CD4-positive, alpha-beta T cell (primary cell): ENCODE results near the gene MUSTN1. TPM values are rescaled to one million over a fixed set of nuclear protein-coding genes. Genes with fewer than 3 reads are reported as not detected.

Experiments
- ATAC-seq: fragments of 200-7000 bp; cut with Tn5 transposase; one replicate; pipeline ENCODE4 v1.10.0; 2022; ENCODE audit warnings: mild to moderate bottlenecking; ENCODE audit not compliant: poor library complexity
- CTCF ChIA-PET: fragments of 350-600 bp; sonication (Branson Sonifier 250); formaldehyde crosslinking; loops from one replicate; lab custom pipeline; 2021; ENCODE audit warnings: antibody characterized with exemption, inconsistent platforms; lab: Charles Lee
- POLR2A ChIA-PET: fragments of 350-600 bp; sonication (Branson Sonifier 250); formaldehyde crosslinking; loops from one replicate; lab custom pipeline; 2021; ENCODE audit warnings: antibody characterized with exemption, inconsistent platforms; lab: Charles Lee
- DNase-seq, 14 experiments: peaks; one replicate each; pipeline ENCODE4 v3.0.0-alpha.2; 2013 to 2020; ENCODE audit warnings: mixed read lengths in 2 of 14
- H3K27ac ChIP-seq, 2 donors: one replicate each; pipeline versions ENCODE4 v1.5.1 to v1.7.0; 2013; ENCODE audit warnings: low read length in 2 of 2, low read depth in 1 of 2, mild to moderate bottlenecking in 1 of 2
- H3K27me3 ChIP-seq, 2 experiments: 1 replicate in 1 of 2; 2 replicates in 1 of 2; pipeline versions ENCODE4 v1.6.1 to v1.7.0; 2013; ENCODE audit warnings: low read length in 2 of 2, control low read depth in 1 of 2, mild to moderate bottlenecking in 1 of 2, moderate library complexity in 1 of 2; ENCODE audit not compliant: insufficient read depth in 2 of 2, control insufficient read depth in 1 of 2
- H3K36me3 ChIP-seq: one replicate; pipeline ENCODE4 v1.6.1; 2013; ENCODE audit warnings: low read length, control low read depth; ENCODE audit not compliant: insufficient read depth
- H3K4me1 ChIP-seq: one replicate; pipeline ENCODE4 v1.6.1; 2013; ENCODE audit warnings: low read length, control low read depth; ENCODE audit not compliant: insufficient read depth
- H3K4me3 ChIP-seq: one replicate; pipeline ENCODE4 v1.5.1; 2013; ENCODE audit warnings: mild to moderate bottlenecking, low read length, moderate library complexity
- H3K9me3 ChIP-seq, 2 experiments: 1 replicate in 1 of 2; 2 replicates in 1 of 2; pipeline versions ENCODE4 v1.6.1 to v1.7.0; 2013; ENCODE audit warnings: low read length in 2 of 2, mild to moderate bottlenecking in 2 of 2, control low read depth in 1 of 2, moderate library complexity in 1 of 2; ENCODE audit not compliant: control insufficient read depth in 1 of 2, insufficient read depth in 1 of 2
- H3K27ac Mint-ChIP-seq: one replicate; pipeline ENCODE4 v1.8.0; 2020; ENCODE audit warnings: mixed read lengths
- H3K27me3 Mint-ChIP-seq: one replicate; pipeline ENCODE4 v1.8.0; 2021; ENCODE audit warnings: mixed read lengths
- H3K36me3 Mint-ChIP-seq: one replicate; pipeline ENCODE4 v1.8.0; 2021; ENCODE audit warnings: low read depth, mixed read lengths
- H3K4me1 Mint-ChIP-seq: one replicate; pipeline ENCODE4 v1.8.0; 2021; ENCODE audit warnings: low read depth, mixed read lengths
- H3K4me3 Mint-ChIP-seq: one replicate; pipeline ENCODE4 v1.8.0; 2020; ENCODE audit warnings: mild to moderate bottlenecking, mixed read lengths
- H3K9me3 Mint-ChIP-seq: one replicate; pipeline ENCODE4 v1.8.0; 2020; ENCODE audit warnings: mixed read lengths
- intact Hi-C, 2 experiments: fragments of 100-400 bp; cut with DNase I in 1 of 2; cut with micrococcal nuclease in 1 of 2; formaldehyde crosslinking; loops; one replicate each; pipeline versions ENCODE4 v1.15.1 to v1.9.0; 2023 to 2025; cut with DNase I, micrococcal nuclease
- total RNA-seq, 174 experiments: library from RNA in 2 of 174; stranded (reverse) in 2 of 174; gene quantifications; one replicate each; pipeline ENCODE4 v1.2.3 and lab custom pipeline; 2021 to 2026
- TF ChIP-seq, protein P1 (sequence below): fragments of 200-600 bp; IDR thresholded peaks from one replicate; pipeline ENCODE4 v1.8.0; 2022; ENCODE audit warnings: antibody characterized with exemption, mild to moderate bottlenecking

MUSTN1 gene
- total RNA-seq, 2 experiments from 2014 or later, result 10.7 to 11.3 TPM

DNA sequence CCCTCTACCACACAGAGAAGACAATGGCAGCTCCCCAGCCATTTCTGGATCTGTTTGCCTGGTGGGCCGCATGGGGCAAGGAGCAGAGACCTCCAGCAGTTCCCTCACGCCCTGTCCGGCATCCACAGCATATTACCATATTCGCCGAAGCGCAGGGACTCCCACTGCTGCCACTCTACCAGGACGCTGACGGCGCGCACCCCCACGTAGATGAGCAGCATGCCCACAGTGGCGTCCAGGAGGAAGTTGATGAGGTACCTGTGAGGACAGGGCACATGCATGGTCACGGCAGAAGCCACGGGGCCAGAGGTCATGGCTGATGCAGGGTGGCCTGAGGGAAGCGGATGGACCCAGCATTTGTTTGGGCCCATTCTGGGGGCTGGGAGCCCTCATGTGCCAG is 14.8 kb upstream of the MUSTN1 start:
- H3K27me3 Mint-ChIP-seq, result no peaks in the 10 kb centered on the region
- H3K27ac ChIP-seq, result no peak overlapping the region
- H3K4me1 ChIP-seq, result no peaks in the 10 kb centered on the region
- TF ChIP-seq, protein P1, sequence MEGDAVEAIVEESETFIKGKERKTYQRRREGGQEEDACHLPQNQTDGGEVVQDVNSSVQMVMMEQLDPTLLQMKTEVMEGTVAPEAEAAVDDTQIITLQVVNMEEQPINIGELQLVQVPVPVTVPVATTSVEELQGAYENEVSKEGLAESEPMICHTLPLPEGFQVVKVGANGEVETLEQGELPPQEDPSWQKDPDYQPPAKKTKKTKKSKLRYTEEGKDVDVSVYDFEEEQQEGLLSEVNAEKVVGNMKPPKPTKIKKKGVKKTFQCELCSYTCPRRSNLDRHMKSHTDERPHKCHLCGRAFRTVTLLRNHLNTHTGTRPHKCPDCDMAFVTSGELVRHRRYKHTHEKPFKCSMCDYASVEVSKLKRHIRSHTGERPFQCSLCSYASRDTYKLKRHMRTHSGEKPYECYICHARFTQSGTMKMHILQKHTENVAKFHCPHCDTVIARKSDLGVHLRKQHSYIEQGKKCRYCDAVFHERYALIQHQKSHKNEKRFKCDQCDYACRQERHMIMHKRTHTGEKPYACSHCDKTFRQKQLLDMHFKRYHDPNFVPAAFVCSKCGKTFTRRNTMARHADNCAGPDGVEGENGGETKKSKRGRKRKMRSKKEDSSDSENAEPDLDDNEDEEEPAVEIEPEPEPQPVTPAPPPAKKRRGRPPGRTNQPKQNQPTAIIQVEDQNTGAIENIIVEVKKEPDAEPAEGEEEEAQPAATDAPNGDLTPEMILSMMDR, result no peak
- peaks cover 64% of the 10 kb centered on the region for H3K36me3 ChIP-seq
- H3K27me3 ChIP-seq, result no peaks in the 10 kb centered on the region
- POLR2A ChIA-PET, result no interaction called here
- intact Hi-C loops, result loop anchor here (5.0 kb wide), 2 partner anchors 138 to 348 kb away; no protein-coding TSS in a partner anchor
- H3K36me3 Mint-ChIP-seq, result peaks cover 63% of the 10 kb centered on the region
- peaks cover 6% of the 10 kb centered on the region for H3K4me1 Mint-ChIP-seq
- H3K9me3 Mint-ChIP-seq, result no peaks in the 10 kb centered on the region
- DNase-seq (no peak), ATAC-seq (no peak)
- no peaks in the 10 kb centered on the region for H3K9me3 ChIP-seq
- no peak overlapping the region for H3K27ac Mint-ChIP-seq
- no peak overlapping the region for H3K4me3 ChIP-seq
- CTCF ChIA-PET, result no interaction called here
- H3K4me3 Mint-ChIP-seq, result no peak overlapping the region

DNA sequence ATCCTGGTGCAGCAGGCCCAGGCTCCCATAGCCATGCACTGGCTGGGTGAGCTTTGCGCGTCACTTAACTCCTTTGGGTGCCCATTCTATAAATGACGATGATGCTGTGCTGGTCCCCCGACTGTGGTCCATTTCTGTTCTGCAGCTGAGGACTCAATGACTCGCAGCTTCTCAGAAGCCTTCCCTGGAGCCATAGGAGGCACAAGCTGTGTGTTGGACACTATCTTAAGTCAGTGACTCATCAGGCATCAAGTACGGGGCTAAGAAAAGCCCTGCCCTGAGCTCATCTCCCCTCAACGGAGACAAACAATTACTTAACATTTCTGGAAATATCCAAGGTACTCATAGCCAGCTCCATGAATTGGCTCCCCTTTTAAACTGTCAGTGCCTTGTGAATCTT is 13.8 kb upstream of the MUSTN1 start:
- ChIA-PET CTCF (no interaction called here), POLR2A (no interaction called here)
- peaks cover 12% of the 10 kb centered on the region for H3K4me1 Mint-ChIP-seq
- peaks cover 63% of the 10 kb centered on the region for H3K36me3 ChIP-seq
- no peak overlapping the region for H3K27ac ChIP-seq
- no peaks in the 10 kb centered on the region for H3K27me3 ChIP-seq
- no peaks in the 10 kb centered on the region for H3K4me1 ChIP-seq
- ATAC-seq, result no peak
- H3K27me3 Mint-ChIP-seq, result no peaks in the 10 kb centered on the region
- DNase-seq, result no peak
- H3K4me3 Mint-ChIP-seq, result no peak overlapping the region
- intact Hi-C loops, result no loop called here
- H3K9me3 ChIP-seq, result no peaks in the 10 kb centered on the region
- no peak overlapping the region for H3K4me3 ChIP-seq
- peaks cover 65% of the 10 kb centered on the region for H3K36me3 Mint-ChIP-seq
- no peaks in the 10 kb centered on the region for H3K9me3 Mint-ChIP-seq
- TF ChIP-seq, protein P1, result no peak
- H3K27ac Mint-ChIP-seq, result no peak overlapping the region

DNA sequence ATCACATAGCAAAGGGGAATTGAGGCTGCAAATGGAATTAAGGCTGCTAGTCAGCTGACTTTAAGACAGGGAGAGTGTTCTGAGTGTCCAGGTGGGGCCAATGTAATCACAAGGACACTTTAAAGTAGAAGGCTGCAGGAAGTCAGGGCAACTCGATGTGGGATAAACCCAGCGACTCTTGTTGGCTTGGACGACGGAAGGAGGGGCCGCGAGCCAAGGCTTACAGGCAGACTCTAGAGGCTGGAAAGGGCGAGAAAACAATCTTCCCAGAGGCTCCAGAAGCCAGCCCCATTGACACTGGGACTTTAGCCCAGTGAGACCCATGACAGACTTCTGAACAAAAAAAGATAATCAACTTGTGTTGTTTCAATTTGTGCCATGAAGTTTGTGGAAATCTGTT is 12.9 kb upstream of the MUSTN1 start:
- peaks cover 69% of the 10 kb centered on the region for H3K36me3 ChIP-seq
- intact Hi-C loops, result no loop called here
- CTCF ChIA-PET, result no interaction called here

More for the DNA sequence above, 12.9 kb upstream of the MUSTN1 start:
- Histone ChIP-seq H3K4me3 (no peak overlapping the region), H3K4me1 (no peaks in the 10 kb centered on the region), H3K27ac (no peak overlapping the region), H3K27me3 (no peaks in the 10 kb centered on the region), H3K9me3 (no peaks in the 10 kb centered on the region)
- DNase-seq (no peak), ATAC-seq (no peak)
- POLR2A ChIA-PET, result no interaction called here
- H3K4me1 Mint-ChIP-seq, result peaks cover 12% of the 10 kb centered on the region
- H3K36me3 Mint-ChIP-seq, result peaks cover 63% of the 10 kb centered on the region
- H3K4me3 Mint-ChIP-seq, result no peak overlapping the region
- TF ChIP-seq, protein P1, result no peak
- H3K27ac Mint-ChIP-seq, result no peak overlapping the region
- no peaks in the 10 kb centered on the region for H3K9me3 Mint-ChIP-seq
- H3K27me3 Mint-ChIP-seq, result no peaks in the 10 kb centered on the region
